WERI-Rb-1 (cell line): ENCODE data around the gene THSD7B.

Experiments
- DNase-seq: peaks from one replicate; pipeline ENCODE4 v3.0.0-alpha.2; 2020
- H3K27ac ChIP-seq: fragments of 250-450 bp; sonication (Bioruptor Pico); 2 replicates; pipeline ENCODE4 v1.5.1; 2020; ENCODE audit warnings: mild to moderate bottlenecking, moderate library complexity
- H3K27me3 ChIP-seq: fragments of 250-450 bp; sonication (Bioruptor Pico); 2 replicates; pipeline ENCODE4 v1.5.1; 2021; ENCODE audit warnings: mild to moderate bottlenecking, low read depth, moderate library complexity; ENCODE audit not compliant: insufficient read depth, severe bottlenecking
- H3K36me3 ChIP-seq: fragments of 250-450 bp; sonication (Bioruptor Pico); 2 replicates; pipeline ENCODE4 v1.5.1; 2020; ENCODE audit warnings: mild to moderate bottlenecking, moderate library complexity
- H3K4me3 ChIP-seq: 2 replicates; pipeline ENCODE4 v1.5.1; 2011; ENCODE audit warnings: low read depth, mild to moderate bottlenecking, control low read depth, low read length
- H3K9me3 ChIP-seq: fragments of 250-450 bp; sonication (Bioruptor Pico); 2 replicates; pipeline ENCODE4 v1.5.1; 2021; ENCODE audit warnings: mild to moderate bottlenecking, moderate library complexity; ENCODE audit not compliant: severe bottlenecking
- CTCF ChIP-seq: IDR thresholded peaks from 2 replicates; pipeline ENCODE4 v1.5.1; 2011; ENCODE audit warnings: low read depth, mild to moderate bottlenecking, control low read depth, inconsistent platforms, low read length

The THSD7B gene

DNA sequence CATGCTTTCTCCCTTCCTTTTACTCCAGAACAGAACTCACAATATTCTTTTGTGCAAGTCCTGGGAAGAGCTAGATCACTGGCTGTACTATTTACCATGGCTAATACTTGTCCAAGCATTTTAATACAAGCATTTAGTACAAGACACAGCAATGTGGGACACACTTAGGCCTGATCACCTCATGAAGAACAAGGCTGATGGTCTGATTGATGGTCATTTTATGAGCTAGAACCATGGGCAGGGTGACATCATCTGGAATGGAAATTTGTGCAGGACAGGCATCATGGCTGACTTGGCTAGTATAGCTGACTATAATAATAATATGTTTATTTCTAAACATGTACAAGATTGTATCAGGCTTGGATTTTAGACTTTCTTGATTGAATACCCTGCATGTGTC lies 824.8 kb downstream of the THSD7B start:
- TF ChIP-seq CTCF = no peak
- no peaks in the 10 kb centered on the region for H3K9me3 ChIP-seq
- H3K27me3 ChIP-seq = no peaks in the 10 kb centered on the region
- H3K4me3 ChIP-seq = no peak overlapping the region
- no peaks in the 10 kb centered on the region for H3K36me3 ChIP-seq
- no peak for DNase-seq
- no peak overlapping the region for H3K27ac ChIP-seq

- Histone ChIP-seq H3K27me3 (no peaks in the 10 kb centered on the region), H3K36me3 (no peaks in the 10 kb centered on the region), H3K27ac (no peak overlapping the region), H3K9me3 (no peaks in the 10 kb centered on the region), H3K4me3 (no peak overlapping the region)
- DNase-seq = no peak
- TF ChIP-seq CTCF = no peak
These were observed 842.5 kb downstream of the THSD7B start for GRCh38 chr2:137607722-137608318.

- no peak for DNase-seq
- no peak overlapping the region for H3K27ac ChIP-seq
- TF ChIP-seq CTCF = no peak
- no peak overlapping the region for H3K4me3 ChIP-seq
- H3K27me3 ChIP-seq = no peaks in the 10 kb centered on the region
- H3K9me3 ChIP-seq = no peaks in the 10 kb centered on the region
- no peaks in the 10 kb centered on the region for H3K36me3 ChIP-seq
These were observed 873.6 kb downstream of the THSD7B start for GRCh38 chr2:137638932-137639331.

- no peak for DNase-seq
- no peaks in the 10 kb centered on the region for H3K27me3 ChIP-seq
- TF ChIP-seq CTCF = no peak
- no peak overlapping the region for H3K4me3 ChIP-seq
- H3K9me3 ChIP-seq = no peaks in the 10 kb centered on the region
- H3K36me3 ChIP-seq = no peaks in the 10 kb centered on the region
- no peak overlapping the region for H3K27ac ChIP-seq
These were observed 879.4 kb downstream of the THSD7B start for GRCh38 chr2:137644731-137645130.

GRCh38 chr2:137654046-137654445 lies 888.7 kb downstream of the THSD7B start:
- H3K27ac ChIP-seq = no peak overlapping the region
- no peaks in the 10 kb centered on the region for H3K27me3 ChIP-seq
- no peak overlapping the region for H3K4me3 ChIP-seq
- no peak for TF ChIP-seq CTCF
- no peaks in the 10 kb centered on the region for H3K9me3 ChIP-seq
- DNase-seq = no peak
- H3K36me3 ChIP-seq = no peaks in the 10 kb centered on the region

GRCh38 chr2:137655814-137656213 lies 890.5 kb downstream of the THSD7B start:
- Histone ChIP-seq H3K27me3 (no peaks in the 10 kb centered on the region), H3K27ac (no peak overlapping the region), H3K9me3 (no peaks in the 10 kb centered on the region), H3K36me3 (no peaks in the 10 kb centered on the region), H3K4me3 (no peak overlapping the region)
- DNase-seq = no peak
- TF ChIP-seq CTCF = no peak
